ENCODE measurements around the gene AGO4. TPM values are rescaled to one million over a fixed set of nuclear protein-coding genes. Genes with fewer than 3 reads are reported as not detected.
A peak's percentile ranks its signal among the peaks of the same experiment; 100 is the strongest.

The AGO4 gene
- total and polyA plus RNA-seq, 2 donors (not counting 1 experiment from before 2014, with no cell fraction given), result 7.8 to 22.6 TPM

DNA sequence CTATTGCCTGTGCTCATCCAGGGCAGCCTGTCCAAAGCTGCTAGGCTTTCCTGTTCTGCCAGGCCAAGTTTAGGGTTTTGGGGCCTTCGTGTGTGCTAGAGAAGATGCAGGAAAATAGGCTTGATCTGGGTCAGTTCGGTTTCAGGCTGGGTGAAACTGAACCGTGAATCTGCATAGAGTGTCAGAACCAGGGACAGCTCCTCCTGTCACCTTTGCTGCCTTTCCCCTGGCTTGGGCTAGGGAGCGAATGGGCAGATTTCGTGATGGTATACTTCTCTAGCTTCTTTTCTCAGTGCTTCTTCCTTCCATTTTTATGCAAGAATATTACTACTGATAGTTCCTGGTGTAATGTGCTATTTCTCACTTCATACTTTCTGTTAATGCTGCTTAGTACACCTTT, 69.2 kb downstream of the AGO4 start:
- H3K4me3 ChIP-seq (ENCODE audit: control extremely low read depth in 1 of 5, extremely low read depth in 1 of 5, insufficient read depth in 1 of 5, low read depth in 2 of 5, low read length in 4 of 5), result no peak overlapping the region
- Mint-ChIP-seq H3K4me1 (peaks cover under 1% of the 10 kb centered on the region), H3K27me3 (peaks cover 4% of the 10 kb centered on the region), H3K27ac (no peak overlapping the region), H3K4me3 (no peak overlapping the region), H3K9me3 (ENCODE audit: insufficient read depth) (no peaks in the 10 kb centered on the region)
- H4K20me1 ChIP-seq (ENCODE audit: control insufficient read depth, insufficient read depth, low read length, poor library complexity, severe bottlenecking), result no peaks in the 10 kb centered on the region
- H3K79me2 ChIP-seq (ENCODE audit: control insufficient read depth, insufficient read depth, low read length), result no peaks in the 10 kb centered on the region
- no peaks in the 10 kb centered on the region for H3K4me1 ChIP-seq (ENCODE audit: control insufficient read depth in 2 of 2, insufficient read depth in 2 of 2, low read length in 2 of 2)
- ATAC-seq (ENCODE audit: low read depth) (no peak), DNase-seq (no peak)
- TF ChIP-seq CTCF (IDR thresholded peaks at IDR 0.05) (no peak), EZH2 (IDR thresholded peaks at IDR 0.05; ENCODE audit: borderline replicate concordance, insufficient read depth, low read depth, low read length, poor library complexity, severe bottlenecking) (no peak)
- H3K9ac ChIP-seq (ENCODE audit: low read length), result no peak overlapping the region
- H3K27ac ChIP-seq (ENCODE audit: low read length in 2 of 2), result no peak overlapping the region
- WGBS (ENCODE audit: insufficient coverage), result 38% methylated on average over 3 of the region's 5 CpGs
- intact Hi-C loops (cut with micrococcal nuclease), result no loop called here
- POLR2A ChIA-PET, result no interaction called here
- H2AFZ ChIP-seq (ENCODE audit: insufficient read depth, low read depth, low read length, poor library complexity, severe bottlenecking), result no peak overlapping the region
- no peaks in the 10 kb centered on the region for H3K9me3 ChIP-seq (ENCODE audit: control extremely low read depth in 1 of 3, control insufficient read depth in 2 of 3, insufficient read depth in 1 of 3, low read length in 2 of 3)
- H3K4me2 ChIP-seq (replicated peaks; ENCODE audit: low read depth, low read length, poor library complexity, severe bottlenecking), result no peak overlapping the region
- CTCF ChIA-PET, result no interaction called here
- H3K36me3 ChIP-seq (replicated peaks in 1 of 2; ENCODE audit: control extremely low read depth in 1 of 2, control insufficient read depth in 1 of 2, extremely low read depth in 1 of 2, insufficient read depth in 2 of 2, low read length in 1 of 2), result no peaks in the 10 kb centered on the region
- H3K27me3 ChIP-seq (replicated peaks in 1 of 4; ENCODE audit: control extremely low read depth in 1 of 4, control insufficient read depth in 3 of 4, insufficient read depth in 4 of 4, low read length in 3 of 4), result no peaks in the 10 kb centered on the region

DNA sequence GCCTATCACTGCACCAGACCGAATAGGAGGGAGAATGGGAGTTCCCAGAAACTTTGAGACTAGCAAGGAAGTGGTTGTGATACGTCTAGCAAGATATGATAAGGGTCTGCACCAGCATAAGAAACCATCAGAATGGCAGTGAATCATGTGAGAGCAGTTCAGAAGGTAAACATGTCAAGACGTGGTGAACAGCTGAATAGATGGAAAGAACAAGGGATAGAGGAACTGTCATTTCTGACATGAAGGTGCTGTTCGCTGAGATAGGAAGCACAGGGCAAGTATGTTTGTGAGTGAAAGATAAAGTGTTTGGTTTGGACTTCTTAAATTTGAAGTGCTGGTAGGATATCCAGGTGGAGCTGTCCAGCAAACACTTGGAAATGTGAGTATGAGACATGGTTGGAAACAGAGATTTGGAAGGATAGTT, 74.0 kb downstream of the AGO4 start:
- Histone ChIP-seq H3K4me3 (ENCODE audit: control extremely low read depth in 1 of 5, extremely low read depth in 1 of 5, insufficient read depth in 1 of 5, low read depth in 2 of 5, low read length in 4 of 5) (no peak overlapping the region), H3K9me3 (ENCODE audit: control extremely low read depth in 1 of 3, control insufficient read depth in 2 of 3, insufficient read depth in 1 of 3, low read length in 2 of 3) (no peaks in the 10 kb centered on the region), H3K36me3 (replicated peaks in 1 of 2; ENCODE audit: control extremely low read depth in 1 of 2, control insufficient read depth in 1 of 2, extremely low read depth in 1 of 2, insufficient read depth in 2 of 2, low read length in 1 of 2) (no peaks in the 10 kb centered on the region), H3K27ac (ENCODE audit: low read length in 2 of 2) (no peak overlapping the region), H3K9ac (ENCODE audit: low read length) (no peak overlapping the region), H3K4me1 (ENCODE audit: control insufficient read depth in 2 of 2, insufficient read depth in 2 of 2, low read length in 2 of 2) (peaks cover 23 to 35% of the 10 kb centered on the region in 2 donors), H2AFZ (ENCODE audit: insufficient read depth, low read depth, low read length, poor library complexity, severe bottlenecking) (no peak overlapping the region), H3K79me2 (ENCODE audit: control insufficient read depth, insufficient read depth, low read length) (peaks cover 21% of the 10 kb centered on the region), H3K27me3 (replicated peaks in 1 of 4; ENCODE audit: control extremely low read depth in 1 of 4, control insufficient read depth in 3 of 4, insufficient read depth in 4 of 4, low read length in 3 of 4) (no peaks in the 10 kb centered on the region), H3K4me2 (replicated peaks; ENCODE audit: low read depth, low read length, poor library complexity, severe bottlenecking) (no peak overlapping the region), H4K20me1 (ENCODE audit: control insufficient read depth, insufficient read depth, low read length, poor library complexity, severe bottlenecking) (peaks cover 3% of the 10 kb centered on the region)
- Mint-ChIP-seq H3K27ac (no peak overlapping the region), H3K4me1 (peaks cover 40% of the 10 kb centered on the region), H3K9me3 (ENCODE audit: insufficient read depth) (no peaks in the 10 kb centered on the region), H3K4me3 (peak overlapping the region; percentile 94), H3K27me3 (peaks cover 4% of the 10 kb centered on the region)
- DNase-seq, result no peak
- intact Hi-C loops (cut with micrococcal nuclease), result loop anchor here (2.0 kb wide), 1 partner anchor 207 kb away; the partner anchor contains the start of gene ADPRS
- no peak for TF ChIP-seq CTCF (IDR thresholded peaks at IDR 0.05)
- TF ChIP-seq EZH2 (IDR thresholded peaks at IDR 0.05; ENCODE audit: borderline replicate concordance, insufficient read depth, low read depth, low read length, poor library complexity, severe bottlenecking), result no peak
- CTCF ChIA-PET, result interaction anchor here (0.6 to 2.4 kb wide), 9 partner anchors 10 to 267 kb away, joined by 3 to 16 read pairs (median 3); partner anchors contain the start of genes AGO3 and TRAPPC3
- POLR2A ChIA-PET, result no interaction called here
- ATAC-seq (ENCODE audit: low read depth), result no peak
- WGBS (ENCODE audit: insufficient coverage), result 38% methylated on average over 4 of the region's 4 CpGs
